GM23338 (cell line): ENCODE data around the gene SYVN1.

Source experiments
- EZH2 ChIP-seq: fragments of 200-600 bp; sonication (generic); IDR thresholded peaks from one replicate; pipeline ENCODE4 v1.8.0; 2017; ENCODE audit warnings: antibody characterized with exemption, mild to moderate bottlenecking, low read depth; ENCODE audit not compliant: unreplicated experiment
- EZH2phosphoT487 ChIP-seq: fragments of 200-600 bp; sonication (generic); IDR thresholded peaks from one replicate; pipeline ENCODE4 v1.8.1; 2018; ENCODE audit warnings: antibody characterized with exemption; ENCODE audit not compliant: unreplicated experiment
- JUNB ChIP-seq: IDR thresholded peaks from one replicate; pipeline ENCODE4 v1.6.1; 2016; ENCODE audit warnings: antibody characterized with exemption; ENCODE audit not compliant: unreplicated experiment
- POLR2AphosphoS5 ChIP-seq: IDR thresholded peaks from 2 replicates; pipeline ENCODE4 v1.6.1; 2016; ENCODE audit warnings: antibody characterized with exemption, low read depth
- TF ChIP-seq, protein P1 (sequence below), 2 experiments: fragments of 200-600 bp in 1 of 2; sonication (generic) in 1 of 2; conservative IDR thresholded peaks; 2 replicates each; pipeline versions ENCODE4 v1.5.1 to v1.6.1; 2016 to 2017; ENCODE audit warnings: antibody characterized with exemption in 2 of 2, low read depth in 2 of 2, mild to moderate bottlenecking in 2 of 2, moderate library complexity in 1 of 2

DNA sequence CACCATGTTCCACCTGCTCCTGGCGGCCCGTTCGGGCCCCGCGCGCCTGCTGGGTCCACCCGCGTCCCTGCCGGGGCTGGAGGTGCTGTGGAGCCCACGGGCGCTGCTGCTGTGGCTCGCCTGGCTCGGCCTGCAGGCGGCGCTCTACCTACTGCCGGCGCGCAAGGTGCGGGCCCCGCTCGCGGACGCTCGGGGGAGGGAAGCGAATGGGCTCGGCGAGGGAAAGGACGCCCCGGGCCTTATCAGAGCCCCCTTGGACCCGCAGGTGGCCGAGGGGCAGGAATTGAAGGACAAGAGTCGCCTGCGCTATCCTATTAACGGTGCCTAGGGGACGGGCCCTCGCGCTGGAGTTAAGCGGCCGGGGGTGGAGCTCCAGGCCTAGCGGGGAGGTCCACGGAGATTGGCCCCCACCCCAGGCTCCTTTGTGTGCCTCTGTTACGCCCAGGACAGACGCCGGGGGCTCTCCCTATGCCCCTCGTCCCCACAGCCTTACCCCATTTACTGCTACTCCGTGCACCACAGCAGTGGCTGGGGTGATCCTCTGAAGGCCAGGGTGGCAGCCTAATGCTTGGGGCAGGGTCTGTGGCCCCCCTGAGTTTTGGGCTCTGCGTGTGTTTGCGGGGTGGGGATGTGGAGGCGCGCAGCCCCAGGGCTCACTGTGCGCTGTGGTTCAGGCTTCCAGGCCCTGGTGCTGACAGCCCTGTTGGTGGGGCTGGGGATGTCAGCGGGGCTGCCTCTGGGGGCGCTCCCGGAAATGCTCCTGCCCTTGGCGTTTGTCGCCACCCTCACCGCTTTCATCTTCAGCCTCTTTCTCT, 21.6 kb downstream of the SYVN1 start:
- TF ChIP-seq, protein P1, sequence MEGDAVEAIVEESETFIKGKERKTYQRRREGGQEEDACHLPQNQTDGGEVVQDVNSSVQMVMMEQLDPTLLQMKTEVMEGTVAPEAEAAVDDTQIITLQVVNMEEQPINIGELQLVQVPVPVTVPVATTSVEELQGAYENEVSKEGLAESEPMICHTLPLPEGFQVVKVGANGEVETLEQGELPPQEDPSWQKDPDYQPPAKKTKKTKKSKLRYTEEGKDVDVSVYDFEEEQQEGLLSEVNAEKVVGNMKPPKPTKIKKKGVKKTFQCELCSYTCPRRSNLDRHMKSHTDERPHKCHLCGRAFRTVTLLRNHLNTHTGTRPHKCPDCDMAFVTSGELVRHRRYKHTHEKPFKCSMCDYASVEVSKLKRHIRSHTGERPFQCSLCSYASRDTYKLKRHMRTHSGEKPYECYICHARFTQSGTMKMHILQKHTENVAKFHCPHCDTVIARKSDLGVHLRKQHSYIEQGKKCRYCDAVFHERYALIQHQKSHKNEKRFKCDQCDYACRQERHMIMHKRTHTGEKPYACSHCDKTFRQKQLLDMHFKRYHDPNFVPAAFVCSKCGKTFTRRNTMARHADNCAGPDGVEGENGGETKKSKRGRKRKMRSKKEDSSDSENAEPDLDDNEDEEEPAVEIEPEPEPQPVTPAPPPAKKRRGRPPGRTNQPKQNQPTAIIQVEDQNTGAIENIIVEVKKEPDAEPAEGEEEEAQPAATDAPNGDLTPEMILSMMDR (conservative IDR thresholded peaks at IDR 0.05; ENCODE audit: low read depth in 2 of 2) = peak; percentile 66 to 81
- TF ChIP-seq POLR2AphosphoS5 (peak; percentile 10; the same call in 1 of the 2 replicates), EZH2 (no peak), JUNB (no peak), EZH2phosphoT487 (no peak)
